HG02763 (cell line): ENCODE measurements around the gene FBRSL1.
"Not testable (repeated sequence)": the region's sequence is repeated elsewhere in the genome, so short reads cannot be mapped to it uniquely, and the experiment has no call there.

Experiments
- ATAC-seq: cut with Tn5 transposase; IDR thresholded peaks from one replicate; pipeline ENCODE4 v1.9.1; 2021; ENCODE audit warnings: mild to moderate bottlenecking, moderate library complexity; ENCODE audit not compliant: unreplicated experiment

FBRSL1 gene

GRCh38 chr12:132453361-132454192 lies 36.4 kb upstream of the FBRSL1 start:
- no peak for ATAC-seq

GRCh38 chr12:132454193-132454932 lies 35.6 kb upstream of the FBRSL1 start:
- ATAC-seq = no peak

GRCh38 chr12:132454933-132455418 lies 35.0 kb upstream of the FBRSL1 start:
- ATAC-seq = no peak

GRCh38 chr12:132455565-132455964 lies 34.4 kb upstream of the FBRSL1 start:
- ATAC-seq = no peak

- ATAC-seq = no peak
Observed at GRCh38 chr12:132456186-132456943, 33.6 kb upstream of the FBRSL1 start.

GRCh38 chr12:132456944-132457495 lies 32.9 kb upstream of the FBRSL1 start:
- no peak for ATAC-seq

- ATAC-seq = no peak
Observed at GRCh38 chr12:132458441-132458840, 31.5 kb upstream of the FBRSL1 start.

- ATAC-seq = no peak
Observed at GRCh38 chr12:132458846-132459641, 30.9 kb upstream of the FBRSL1 start.

GRCh38 chr12:132460571-132460970 lies 29.4 kb upstream of the FBRSL1 start:
- ATAC-seq = no peak

GRCh38 chr12:132461526-132461925 lies 28.4 kb upstream of the FBRSL1 start:
- no peak for ATAC-seq

- no peak for ATAC-seq
Observed at GRCh38 chr12:132462788-132463187, 27.2 kb upstream of the FBRSL1 start.

- ATAC-seq = not testable (repeated sequence)
Observed at GRCh38 chr12:132463284-132463924, 26.5 kb upstream of the FBRSL1 start.

GRCh38 chr12:132464304-132464703 lies 25.6 kb upstream of the FBRSL1 start:
- ATAC-seq = not testable (repeated sequence)

GRCh38 chr12:132464820-132465219 lies 25.1 kb upstream of the FBRSL1 start:
- ATAC-seq = no peak

GRCh38 chr12:132465269-132466190 lies 24.4 kb upstream of the FBRSL1 start:
- no peak for ATAC-seq

GRCh38 chr12:132466241-132467201 lies 23.4 kb upstream of the FBRSL1 start:
- ATAC-seq = no peak

- ATAC-seq = no peak
Observed at GRCh38 chr12:132467511-132467910, 22.4 kb upstream of the FBRSL1 start.
